ENCODE data around the gene TIMM50.

The TIMM50 gene

GRCh38 chr19:39539518-39540332, 59.1 kb downstream of the TIMM50 start, which contains the start of gene EID2:
Gene EID2, minus strand, starts transcription at chr19:39540161. Its CDS starts 82 bp downstream, at chr19:39540079.
- peak; percentile 96 for DNase-seq

GRCh38 chr19:39540333-39540673, 59.7 kb downstream of the TIMM50 start:
- no peak for DNase-seq

All from hematopoietic multipotent progenitor cell treated with erythropoietin and hydrocortisone succinate and interleukin-3 and kit ligand, for 6 days (in vitro differentiated cells).